Measurements from ENCODE around the gene OR2T33.
A peak's percentile ranks its signal among the peaks of the same experiment; 100 is the strongest.
"Not testable (repeated sequence)": the region's sequence is repeated elsewhere in the genome, so short reads cannot be mapped to it uniquely, and the experiment has no call there.

The OR2T33 gene, protein sequence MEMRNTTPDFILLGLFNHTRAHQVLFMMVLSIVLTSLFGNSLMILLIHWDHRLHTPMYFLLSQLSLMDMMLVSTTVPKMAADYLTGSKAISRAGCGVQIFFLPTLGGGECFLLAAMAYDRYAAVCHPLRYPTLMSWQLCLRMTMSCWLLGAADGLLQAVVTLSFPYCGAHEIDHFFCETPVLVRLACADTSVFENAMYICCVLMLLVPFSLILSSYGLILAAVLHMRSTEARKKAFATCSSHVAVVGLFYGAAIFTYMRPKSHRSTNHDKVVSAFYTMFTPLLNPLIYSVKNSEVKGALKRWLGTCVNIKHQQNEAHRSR

DNA sequence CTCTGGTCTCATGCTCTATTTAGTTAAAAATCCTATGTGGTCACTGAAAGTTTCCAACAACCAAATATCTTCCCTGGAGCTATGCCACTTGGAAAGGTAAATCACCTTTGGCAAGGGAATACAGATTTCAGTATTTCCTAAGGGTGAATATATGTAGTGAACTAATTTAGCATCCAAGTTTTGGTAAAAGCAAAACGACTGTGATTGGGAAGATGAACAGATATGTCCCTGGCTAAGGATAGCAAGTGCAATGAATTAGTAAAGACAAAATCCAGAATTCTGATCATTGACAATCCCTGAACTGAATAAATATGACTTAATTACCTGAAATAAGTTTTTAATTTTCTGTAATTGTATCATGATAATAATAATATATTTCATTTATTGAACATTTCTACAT, at the start of gene OR2T33:
OR2T33 (minus strand) TSS at position 101 of the 400 bp plus-strand sequence. CDS start 4,162 bp downstream, outside the sequence.
- no peak for DNase-seq (ENCODE audit: low read depth in 3 of 3)

DNA sequence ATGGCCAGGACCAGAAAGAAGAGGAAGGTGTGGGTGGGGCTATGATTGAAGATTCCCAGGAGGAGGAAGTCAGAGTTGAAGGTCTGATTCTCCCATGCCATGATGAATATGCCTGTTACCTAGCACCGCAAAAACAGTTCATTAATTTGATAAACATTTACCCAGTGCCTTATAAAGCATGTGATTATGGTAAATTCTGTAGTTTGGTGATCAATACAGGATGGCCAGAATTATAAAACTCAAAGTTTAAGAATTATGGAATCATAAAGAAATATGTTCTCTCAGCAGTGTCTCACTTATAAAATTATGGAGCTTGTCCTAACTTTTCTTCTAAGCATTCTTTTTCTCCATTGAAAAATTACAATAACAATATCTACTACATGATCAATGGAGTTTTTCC, 46.7 kb upstream of the OR2T33 start, which contains the start of gene OR2M7:
OR2M7 (minus strand) TSS at position 101 of the 400 bp plus-strand sequence; CDS start at position 101, 0 bp downstream.
- DNase-seq (ENCODE audit: low read depth in 3 of 3): no peak

DNA sequence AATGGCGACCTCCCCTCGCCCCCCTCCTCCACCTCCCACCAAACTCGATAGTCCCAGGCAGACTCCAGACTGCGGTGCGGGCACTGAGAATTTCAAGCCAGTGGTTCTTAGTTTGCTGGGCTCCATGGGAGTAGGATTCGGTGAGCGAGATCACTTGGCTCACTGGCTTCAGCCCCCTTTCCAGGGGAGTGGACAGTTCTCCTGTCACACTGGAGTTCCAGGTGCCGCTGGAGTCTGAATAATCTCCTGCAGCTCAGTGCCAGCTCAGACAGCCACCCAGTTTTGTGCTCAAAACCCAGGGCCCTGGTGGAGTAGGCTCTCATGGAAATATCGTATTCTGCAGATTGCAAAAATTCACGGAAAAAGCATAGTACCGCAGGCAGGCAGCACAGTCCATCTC, 39.0 kb upstream of the OR2T33 start:
- DNase-seq (ENCODE audit: low read depth in 3 of 3): no peak

DNA sequence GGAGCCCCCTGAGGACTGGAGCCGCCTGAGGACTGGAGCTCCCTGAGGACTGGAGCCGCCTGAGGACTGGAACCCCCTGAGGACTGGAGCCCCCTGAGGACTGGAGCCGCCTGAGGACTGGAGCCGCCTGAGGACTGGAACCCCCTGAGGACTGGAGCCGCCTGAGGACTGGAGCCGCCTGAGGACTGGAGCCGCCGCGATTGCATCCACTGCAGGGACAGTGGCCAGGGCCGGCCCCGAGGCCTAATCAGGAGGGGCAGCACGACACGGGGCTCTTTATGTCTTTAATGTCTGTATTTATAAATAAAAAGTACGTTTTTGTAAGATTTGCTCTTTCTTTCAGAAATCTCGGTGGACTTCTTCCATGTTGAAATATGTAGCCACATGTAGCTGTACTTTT, 29.0 kb upstream of the OR2T33 start:
- DNase-seq (ENCODE audit: low read depth in 3 of 3): not testable (repeated sequence)

DNA sequence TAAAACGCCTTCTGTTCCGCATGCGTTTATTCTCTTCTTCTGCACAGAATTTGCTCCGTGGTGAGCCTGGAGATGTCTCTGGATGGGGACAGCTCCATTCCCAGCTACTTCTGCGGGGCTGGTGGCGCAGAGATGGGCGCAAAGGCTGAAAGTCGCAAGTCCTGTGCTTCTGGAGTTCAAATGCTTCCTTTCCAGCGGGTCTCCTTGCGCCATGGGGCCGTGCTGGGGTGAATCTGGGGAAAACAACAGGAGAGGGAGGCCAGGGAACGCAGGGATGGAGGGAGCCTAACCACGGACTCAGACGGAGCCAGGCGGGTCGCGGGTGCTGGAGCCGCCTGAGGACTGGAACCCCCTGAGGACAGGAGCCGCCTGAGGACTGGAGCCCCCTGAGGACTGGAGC, 28.3 kb upstream of the OR2T33 start:
- no peak for DNase-seq (ENCODE audit: low read depth in 3 of 3)

DNA sequence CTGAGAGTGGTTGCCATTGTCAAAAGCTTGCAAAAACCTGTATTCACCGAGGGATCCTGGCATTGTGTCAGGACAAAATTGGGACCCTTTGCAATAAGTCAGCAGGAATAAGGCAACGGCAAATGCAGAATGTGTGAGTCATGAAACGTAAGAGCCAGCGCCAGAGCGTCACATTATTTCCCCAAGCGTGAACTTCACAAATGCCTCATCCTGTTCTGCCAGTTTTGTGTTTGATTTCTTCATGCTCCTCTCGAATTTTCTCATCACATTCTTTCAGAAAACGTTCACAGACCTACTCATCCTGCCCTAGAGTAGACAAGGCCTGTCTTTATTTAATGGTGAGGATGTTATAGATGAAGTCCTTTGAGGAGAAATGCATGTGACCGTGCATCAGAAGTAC, 27.9 kb upstream of the OR2T33 start:
- not testable (repeated sequence) for DNase-seq (ENCODE audit: low read depth in 3 of 3)

DNA sequence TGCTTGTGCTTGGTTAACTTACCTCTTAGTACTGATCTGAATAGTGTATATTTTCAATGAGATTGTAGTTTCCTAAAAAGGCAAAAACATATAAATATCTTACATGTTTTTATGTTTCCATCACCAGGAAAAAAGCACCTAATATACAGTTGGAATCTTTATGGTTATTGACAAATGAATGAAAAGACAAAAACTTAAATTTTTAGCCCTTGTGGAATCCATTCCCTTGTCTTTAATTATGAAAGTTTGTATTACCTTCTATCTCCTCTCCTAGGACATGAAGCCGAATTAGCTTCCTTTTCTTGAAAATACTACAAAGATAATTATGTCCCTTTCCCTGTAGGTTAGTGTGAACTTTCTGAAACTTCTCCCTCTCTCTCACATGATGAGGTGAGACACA, 25.5 kb upstream of the OR2T33 start, which contains the start of gene OR2T12:
OR2T12 (minus strand) TSS at position 101 of the 400 bp plus-strand sequence. CDS start 7,846 bp downstream, outside the sequence.
- DNase-seq (ENCODE audit: low read depth in 3 of 3): no peak

DNA sequence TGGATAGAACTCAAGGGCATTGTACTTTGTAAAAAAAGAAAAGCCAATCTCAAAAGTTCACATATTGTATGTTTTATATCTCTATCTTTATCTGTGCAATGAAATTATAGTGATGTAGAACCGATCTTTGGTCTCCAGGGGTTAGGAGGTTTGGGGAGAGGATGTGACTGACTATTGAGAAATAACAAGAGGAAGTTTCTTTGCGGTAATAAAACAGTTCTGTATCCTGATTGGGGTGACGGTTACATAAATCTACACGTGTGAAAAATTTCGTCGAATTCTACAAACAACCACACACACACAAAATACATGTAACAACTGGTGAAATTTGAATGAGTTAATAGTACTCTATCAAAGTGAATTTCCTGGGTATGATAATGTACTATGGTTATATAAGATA, 10.6 kb upstream of the OR2T33 start:
- no peak for DNase-seq (ENCODE audit: low read depth in 3 of 3)

DNA sequence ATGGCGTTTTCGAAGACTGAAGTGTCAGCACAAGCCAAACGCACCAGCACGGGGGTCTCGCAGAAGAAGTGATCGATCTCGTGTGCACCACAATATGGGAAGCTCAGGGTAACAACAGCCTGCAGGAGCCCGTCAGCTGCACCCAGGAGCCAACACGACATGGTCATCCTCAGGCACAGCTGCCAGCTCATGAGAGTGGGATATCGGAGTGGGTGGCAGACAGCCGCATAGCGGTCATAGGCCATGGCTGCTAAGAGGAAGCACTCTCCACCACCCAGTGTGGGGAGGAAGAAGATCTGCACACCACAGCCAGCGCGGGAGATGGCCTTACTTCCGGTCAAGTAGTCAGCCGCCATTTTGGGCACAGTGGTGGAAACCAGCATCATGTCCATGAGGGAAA, 4.6 kb downstream of the OR2T33 start:
- not testable (repeated sequence) for DNase-seq (ENCODE audit: low read depth in 3 of 3)

DNA sequence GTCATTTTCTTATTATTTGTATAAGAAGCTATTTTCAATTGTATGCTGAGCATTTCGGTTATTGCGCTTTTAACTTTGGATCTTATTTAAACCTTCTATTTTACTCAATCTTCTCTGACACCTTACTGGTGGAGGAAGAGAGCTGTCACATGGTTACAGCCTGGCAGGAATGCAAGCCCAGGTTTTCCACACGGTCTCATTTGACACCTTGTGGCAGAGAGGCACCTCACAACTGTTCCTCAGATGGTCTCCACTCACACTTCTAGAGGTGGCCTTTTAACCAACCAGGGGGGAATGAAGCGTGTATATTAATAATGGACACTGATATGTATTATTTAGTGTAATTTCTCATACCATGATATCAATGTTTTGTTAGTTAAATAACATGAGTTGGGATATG, 9.6 kb downstream of the OR2T33 start:
- DNase-seq (ENCODE audit: low read depth in 3 of 3): no peak

DNA sequence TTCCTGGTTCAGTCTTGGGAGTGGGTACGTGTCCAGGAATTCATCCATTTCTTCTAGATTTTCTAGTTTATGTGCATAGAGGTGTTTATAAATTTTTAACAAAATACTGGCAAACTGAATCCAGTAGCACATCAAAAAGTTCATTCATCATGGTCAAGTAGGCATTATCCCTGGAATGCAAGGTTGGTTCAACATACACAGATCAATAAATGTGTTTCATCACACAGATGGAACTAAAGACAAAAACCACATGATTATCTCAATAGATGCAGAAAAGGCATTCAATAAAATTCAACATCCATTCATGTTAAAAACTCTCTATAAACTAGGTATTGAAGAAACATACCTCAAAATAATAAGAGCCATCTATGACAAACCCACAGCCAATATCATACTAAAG, 18.5 kb downstream of the OR2T33 start:
- not testable (repeated sequence) for DNase-seq (ENCODE audit: low read depth in 3 of 3)

DNA sequence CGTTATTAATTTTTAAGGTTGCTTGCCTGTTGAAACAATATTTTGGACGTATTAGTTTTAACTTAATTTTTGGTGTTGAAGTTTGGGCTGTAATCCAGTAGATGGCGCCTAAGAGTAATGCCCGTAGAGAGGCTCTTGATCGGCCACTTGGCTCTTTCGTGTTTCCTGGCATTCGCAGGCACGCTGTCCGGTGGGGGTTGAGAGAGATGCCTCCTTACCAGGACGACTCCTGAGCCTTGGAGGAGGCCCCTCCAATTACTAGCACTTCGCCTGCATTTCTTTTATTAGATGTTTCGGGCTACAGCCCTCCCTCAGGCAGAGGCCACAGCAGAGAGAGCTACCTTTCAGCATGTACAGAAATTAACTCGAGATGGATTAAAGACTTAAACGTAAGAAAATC, 34.6 kb downstream of the OR2T33 start:
- DNase-seq (ENCODE audit: low read depth in 3 of 3): peak in 1 of 3 donors; percentile 21

DNA sequence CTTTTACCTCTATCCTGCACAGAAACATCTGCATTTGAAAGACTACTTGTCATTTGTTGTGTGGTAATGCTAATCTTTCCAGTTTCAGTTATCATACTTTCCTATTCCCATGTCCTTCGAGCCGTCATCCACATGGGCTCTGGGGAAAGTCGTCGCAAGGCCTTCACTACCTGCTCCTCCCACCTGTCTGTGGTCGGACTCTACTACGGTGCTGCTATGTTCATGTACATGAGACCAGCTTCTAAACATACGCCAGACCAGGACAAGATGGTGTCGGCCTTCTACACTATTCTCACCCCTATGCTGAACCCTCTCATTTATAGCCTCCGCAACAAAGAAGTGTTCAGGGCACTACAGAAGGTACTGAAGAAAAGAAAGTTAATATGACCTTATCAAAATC, 38.3 kb downstream of the OR2T33 start:
- DNase-seq (ENCODE audit: low read depth in 3 of 3): no peak

DNA sequence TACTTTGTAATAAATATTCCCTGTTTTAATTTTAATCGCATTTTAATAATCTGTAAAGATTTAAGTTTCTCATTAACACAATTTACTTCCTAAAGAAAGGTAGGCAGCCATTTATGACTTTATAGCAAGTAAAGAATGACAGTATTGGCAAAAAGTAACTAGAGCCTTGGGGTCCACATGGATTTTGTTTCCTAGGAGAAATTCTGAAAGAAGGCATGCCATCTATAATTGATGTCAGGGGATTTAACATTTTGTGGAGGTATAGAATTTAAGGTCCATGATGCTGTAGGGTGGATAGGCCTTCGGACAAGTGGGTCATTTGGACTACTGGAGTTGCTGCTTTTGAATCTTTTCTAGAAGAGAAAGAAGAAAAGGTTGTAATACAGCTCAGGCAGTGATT, 46.7 kb downstream of the OR2T33 start, which contains the start of gene OR2M4:
OR2M4 (plus strand) TSS at position 301 of the 400 bp plus-strand sequence. CDS start 7,512 bp downstream, outside the sequence.
- DNase-seq (ENCODE audit: low read depth in 3 of 3): no peak

DNA sequence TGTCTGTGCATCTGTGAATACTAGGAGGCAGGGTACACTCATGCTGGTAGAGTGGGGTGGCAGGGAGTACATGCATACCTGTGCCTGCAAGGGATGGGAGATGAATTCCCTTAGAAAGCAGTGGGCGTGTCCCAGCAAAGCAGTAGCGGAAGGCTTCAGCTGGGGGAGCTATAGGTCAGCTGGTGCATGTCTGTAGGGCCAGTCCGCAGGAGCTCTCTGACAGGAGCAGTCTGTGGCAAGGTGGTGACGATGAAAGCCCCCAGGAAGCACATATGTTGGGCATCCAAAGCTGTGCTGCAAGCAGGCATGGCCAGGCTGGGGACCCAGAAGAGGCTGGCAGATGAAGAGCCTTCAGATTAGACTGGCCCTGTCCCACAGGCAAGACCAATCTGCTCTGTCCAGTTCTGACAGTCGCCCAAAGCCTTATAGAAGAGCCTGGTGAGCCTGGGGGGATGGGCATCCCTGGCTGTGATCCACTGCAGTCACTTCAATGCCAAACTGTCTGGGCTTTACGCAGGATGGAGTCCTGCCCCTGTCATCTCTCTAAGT, 48.3 kb downstream of the OR2T33 start:
- DNase-seq (ENCODE audit: low read depth in 3 of 3): no peak

DNA sequence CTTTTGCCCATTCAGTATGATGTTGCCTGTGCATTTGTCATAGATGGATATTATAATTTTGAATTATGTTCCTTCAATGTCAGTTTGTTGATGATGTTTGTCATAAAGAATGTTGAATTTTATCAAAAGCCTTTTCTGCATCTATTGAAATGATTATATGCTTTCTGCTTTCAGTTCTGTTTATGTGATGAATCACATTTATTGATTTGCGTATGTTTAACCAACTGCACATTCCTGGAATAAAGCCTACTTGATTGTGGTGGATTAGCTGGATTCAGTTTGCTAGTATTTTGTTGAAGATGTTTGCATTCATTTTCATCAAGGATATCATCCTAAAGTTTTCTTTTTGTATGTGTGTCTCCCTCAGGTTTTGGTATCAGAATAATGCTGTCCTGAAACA, 52.2 kb downstream of the OR2T33 start:
- no peak for DNase-seq (ENCODE audit: low read depth in 3 of 3)

Data from stimulated activated CD4-positive, alpha-beta T cell treated with anti-CD3 and anti-CD28 coated beads, TNF-alpha, amount 100 ng/mL, for 48 hours (primary cell).